COLO668 (cell line): ENCODE measurements around the gene TLNRD1.

Source experiments
- DNase-seq: peaks from one replicate; lab custom pipeline; 2025; ENCODE audit not compliant: unreplicated experiment; lab: John Stamatoyannopoulos, UW

Gene TLNRD1

GRCh38 chr15:80977627-80978036 lies 23.1 kb upstream of the TLNRD1 start:
- DNase-seq, result peak; percentile 72

DNA sequence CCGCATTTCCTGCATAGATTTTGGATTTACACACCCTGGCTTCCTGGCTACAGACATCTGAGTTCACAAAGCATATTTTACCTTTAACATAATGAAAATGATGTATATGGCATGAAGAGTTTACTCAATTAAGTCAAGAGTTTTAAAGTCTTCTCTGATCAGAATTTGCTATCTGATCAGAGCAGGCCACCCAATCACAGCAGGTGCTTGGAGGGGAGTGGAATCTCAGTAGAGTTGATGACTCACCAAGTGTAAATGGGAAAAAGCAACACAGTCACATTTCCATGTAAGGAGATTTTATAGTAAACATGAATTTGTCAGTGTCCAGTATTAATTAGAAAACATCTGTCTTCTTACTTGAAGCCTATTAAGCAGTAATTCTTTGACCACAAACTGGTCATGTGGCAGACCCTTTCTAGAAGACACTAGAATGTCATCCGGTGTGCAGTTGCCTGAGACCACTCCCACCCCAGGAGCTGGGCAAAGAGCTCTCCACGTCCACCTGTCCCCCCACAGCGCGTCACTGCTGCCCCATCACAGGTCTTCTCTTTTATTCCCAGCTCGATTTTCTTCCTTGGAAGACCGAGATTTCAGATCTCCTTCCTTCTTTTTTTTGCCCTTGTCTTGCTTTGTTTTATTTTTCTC lies 21.9 kb upstream of the TLNRD1 start:
- peak; percentile 32 for DNase-seq

DNA sequence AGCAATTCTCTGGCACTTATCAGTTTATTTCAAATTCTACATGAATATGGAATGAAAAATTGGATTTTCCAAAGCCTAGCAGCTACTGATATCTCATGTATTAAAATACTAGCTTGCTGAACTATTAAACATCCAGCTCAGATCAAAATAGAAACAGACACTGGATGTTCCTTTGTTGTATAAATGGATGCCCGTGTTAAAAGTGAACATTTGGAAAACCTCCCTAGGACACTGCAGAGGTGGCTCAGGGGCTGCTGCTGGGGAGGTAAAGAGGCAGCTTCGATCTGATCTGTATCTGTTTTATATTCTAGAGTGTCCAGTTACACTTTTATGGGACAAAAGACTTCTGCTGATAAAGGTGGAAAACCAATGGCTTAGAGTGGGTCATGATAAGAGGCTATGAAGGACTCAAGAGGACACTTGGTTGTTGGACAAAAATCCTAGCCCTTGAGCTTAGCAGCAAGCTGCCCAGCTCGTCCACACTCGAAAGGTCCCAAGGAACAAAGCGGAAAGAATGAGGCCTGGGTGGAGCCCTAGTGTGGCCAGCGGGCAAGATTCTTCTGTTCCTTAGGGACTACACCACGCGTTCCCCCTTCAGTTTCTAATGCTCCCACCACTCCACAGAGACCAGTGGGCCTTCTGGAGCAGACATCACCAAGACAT lies 21.1 kb upstream of the TLNRD1 start:
- no peak for DNase-seq

DNA sequence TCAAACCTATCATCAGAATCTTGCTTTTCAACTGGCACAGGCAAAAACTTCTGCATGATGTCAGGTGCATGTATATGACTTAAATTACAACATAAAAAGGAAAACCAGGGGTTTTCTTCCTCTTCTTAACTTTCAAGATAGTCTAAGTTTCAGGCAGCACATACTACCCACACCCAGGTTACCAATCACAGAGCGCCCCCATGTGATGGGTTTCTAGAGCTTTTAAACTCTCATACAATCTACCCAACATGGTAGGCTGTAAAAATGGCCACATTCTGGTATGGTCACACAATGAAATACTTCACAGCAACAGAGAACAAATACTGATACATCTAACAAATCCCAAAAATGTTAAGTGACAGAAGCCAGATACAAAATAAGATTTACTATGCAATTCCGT lies 18.5 kb upstream of the TLNRD1 start:
- DNase-seq, result no peak

- DNase-seq, result no peak
Observed at GRCh38 chr15:80982839-80983238, 17.9 kb upstream of the TLNRD1 start.

- no peak for DNase-seq
Observed at GRCh38 chr15:80984856-80985255, 15.9 kb upstream of the TLNRD1 start.

GRCh38 chr15:80985981-80986380 lies 14.7 kb upstream of the TLNRD1 start:
- DNase-seq, result no peak

DNA sequence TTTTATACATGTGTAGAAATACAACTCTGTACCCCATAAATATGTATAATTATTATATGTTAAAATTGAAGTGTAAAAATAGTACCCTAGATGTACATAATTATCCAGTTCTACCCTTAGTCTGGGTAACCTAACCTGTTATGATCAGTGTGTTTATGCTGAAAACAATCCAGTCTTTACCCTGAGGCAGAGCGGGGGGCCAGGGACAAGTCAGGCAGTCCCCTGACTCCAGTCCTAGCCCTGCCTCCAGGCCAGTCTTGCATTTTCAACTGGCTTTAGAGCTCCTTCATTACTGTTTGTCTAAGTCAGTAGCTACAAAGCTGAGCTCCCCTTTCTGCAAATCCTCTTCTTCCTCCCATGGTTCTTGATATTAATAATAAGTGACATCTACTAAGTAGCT lies 14.2 kb upstream of the TLNRD1 start:
- DNase-seq, result no peak

DNA sequence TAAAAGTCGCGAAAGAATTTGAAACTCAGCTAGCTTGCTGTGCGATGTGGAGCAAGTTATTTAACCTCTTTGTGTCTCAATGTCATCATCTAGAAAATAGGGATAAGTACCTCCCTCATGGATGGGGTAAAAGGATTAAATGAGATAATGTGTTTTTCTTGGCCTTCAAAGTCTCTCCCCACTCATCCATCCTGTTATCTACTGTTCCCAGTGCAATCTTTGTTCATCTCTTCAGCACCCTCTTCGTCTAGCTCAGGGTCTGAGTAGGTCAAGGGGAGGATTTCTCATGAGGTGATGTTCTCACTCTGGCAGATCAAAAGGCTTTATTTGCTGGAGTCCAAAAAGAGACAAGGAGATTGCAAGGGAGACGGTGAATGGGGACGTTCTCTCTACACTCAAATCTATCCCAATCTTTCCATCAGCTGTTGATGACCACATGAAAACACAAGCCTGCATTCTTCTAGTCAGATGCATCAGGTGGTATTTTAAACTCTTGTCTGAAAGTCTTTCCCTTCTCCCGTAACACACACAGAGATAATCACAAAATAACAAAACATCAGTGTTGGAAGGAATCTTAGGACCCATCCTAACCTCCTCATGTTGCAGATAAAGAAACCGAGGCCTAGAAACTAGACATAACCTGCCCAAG lies 12.5 kb upstream of the TLNRD1 start:
- DNase-seq, result no peak

DNA sequence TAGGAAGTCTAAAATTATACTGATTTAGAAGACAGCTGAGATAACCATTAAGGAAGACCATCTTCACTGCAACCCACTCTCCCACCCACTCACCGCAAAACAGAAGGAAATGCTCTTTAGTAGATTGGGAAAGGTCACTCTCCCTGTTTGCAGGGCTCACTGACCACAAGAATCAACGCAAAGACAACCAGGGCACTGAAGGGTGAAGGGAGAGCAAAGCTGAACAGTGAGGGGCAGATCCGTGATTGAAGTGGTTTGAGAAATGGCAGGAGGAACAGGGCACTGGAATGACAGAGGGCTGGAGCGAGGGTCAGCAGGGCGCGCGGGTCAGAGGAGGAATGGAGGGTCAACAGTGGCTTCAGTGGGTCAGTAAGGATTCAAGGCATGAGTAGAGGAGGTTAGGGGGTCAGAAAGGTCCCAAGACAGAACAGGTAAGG lies 11.6 kb upstream of the TLNRD1 start:
- DNase-seq, result no peak

DNA sequence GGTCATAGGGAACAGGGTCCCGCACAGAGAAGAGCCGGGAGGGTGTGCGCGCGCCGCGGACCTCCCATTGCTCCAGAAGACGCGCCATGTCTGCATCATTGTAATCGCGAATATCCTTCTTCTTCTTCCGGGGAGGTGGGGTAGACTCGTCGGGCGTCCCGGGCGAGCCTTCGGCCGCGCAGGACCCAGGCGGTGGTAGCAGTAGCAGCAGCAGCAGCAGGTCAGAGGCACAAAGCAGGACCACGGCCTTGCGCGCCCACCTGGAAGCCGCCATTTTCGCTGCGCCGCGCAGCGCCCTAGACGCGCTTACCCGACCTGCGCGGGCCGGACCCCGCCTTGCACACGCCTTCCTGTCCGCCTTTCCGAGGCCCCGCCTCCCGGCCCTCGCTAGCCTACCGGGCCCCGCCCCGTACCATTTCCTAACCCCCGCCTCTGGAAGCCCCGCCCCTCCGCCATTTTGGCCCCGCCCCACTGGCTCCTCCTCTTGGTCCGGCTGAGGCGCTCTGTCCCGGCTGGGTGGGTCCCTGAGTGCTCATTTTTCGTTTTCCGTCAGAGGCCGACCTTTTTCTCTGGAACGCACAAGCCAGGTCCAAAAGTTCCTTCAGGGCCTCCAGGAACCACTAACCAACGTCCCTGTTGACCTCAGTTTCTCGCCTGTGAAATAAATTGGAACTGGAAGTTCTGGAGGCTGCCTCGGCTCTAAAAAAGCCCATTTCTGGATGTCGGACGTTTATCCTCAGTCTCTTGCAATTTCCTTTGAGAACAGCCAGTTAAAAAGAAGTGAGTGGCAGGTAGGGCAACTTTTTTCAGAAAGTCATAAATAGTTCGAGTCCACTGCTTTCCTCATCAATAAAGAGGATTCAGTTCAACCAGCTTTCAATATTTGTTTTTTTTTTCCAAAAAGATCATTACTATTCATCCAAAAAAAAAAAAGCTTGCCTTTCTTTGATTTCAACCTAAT lies 10.9 kb upstream of the TLNRD1 start, which contains the start of gene MESD:
TSS of gene MESD (minus strand) at position 302 of the 961 bp plus-strand sequence. CDS start at position 274, 28 bp downstream.
- DNase-seq, result peak; percentile 98

- DNase-seq, result no peak
Observed at GRCh38 chr15:80990955-80991354, 9.8 kb upstream of the TLNRD1 start.

- no peak for DNase-seq
Observed at GRCh38 chr15:80991421-80991820, 9.3 kb upstream of the TLNRD1 start.

DNA sequence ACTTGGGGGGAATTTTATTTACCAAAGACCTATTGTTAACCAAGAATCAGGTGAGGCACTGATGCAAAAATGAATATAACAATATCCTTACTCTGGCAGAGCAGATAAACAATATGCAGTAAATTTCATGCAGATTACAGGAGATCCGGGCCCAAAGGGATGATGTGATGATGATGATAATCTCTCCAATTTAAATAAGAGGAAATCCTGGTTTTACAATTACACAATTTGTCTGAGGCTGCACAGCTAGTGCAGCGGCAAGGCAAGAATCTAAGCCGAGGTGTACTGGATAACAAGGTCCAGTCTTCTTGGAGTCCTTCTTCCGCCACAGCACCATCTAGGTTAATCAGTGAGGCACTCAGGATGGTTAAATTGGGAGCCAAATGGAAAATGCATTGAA lies 8.7 kb upstream of the TLNRD1 start:
- no peak for DNase-seq

GRCh38 chr15:80992441-80992840 lies 8.3 kb upstream of the TLNRD1 start:
- DNase-seq, result no peak

- DNase-seq, result no peak
Observed at GRCh38 chr15:80996247-80996646, 4.5 kb upstream of the TLNRD1 start.

- no peak for DNase-seq
Observed at GRCh38 chr15:80997692-80998091, 3.0 kb upstream of the TLNRD1 start.

GRCh38 chr15:80998251-80998650 lies 2.5 kb upstream of the TLNRD1 start:
- DNase-seq, result no peak

- DNase-seq, result peak; percentile 62
Observed at GRCh38 chr15:80999623-81000036, 1.1 kb upstream of the TLNRD1 start.

- DNase-seq, result peak; percentile 40
Observed at GRCh38 chr15:81000144-81000623, 539 bp upstream of the TLNRD1 start.
